ENCODE data around the gene CD28. TPM values are rescaled to one million over a fixed set of nuclear protein-coding genes. Genes with fewer than 3 reads are reported as not detected.

Gene CD28
- total and polyA plus RNA-seq, 2 donors from 2014 or later, result 0.37 to 4.7 TPM

- H3K9ac ChIP-seq (ENCODE audit: low read length in 3 of 3), result no peak overlapping the region
- H3K36me3 ChIP-seq (ENCODE audit: control insufficient read depth in 2 of 3, insufficient read depth in 3 of 3, low read length in 3 of 3), result no peaks in the 10 kb centered on the region
- no peaks in the 10 kb centered on the region for H3K27me3 ChIP-seq (ENCODE audit: control insufficient read depth, insufficient read depth, low read length)
- H3K4me3 ChIP-seq (ENCODE audit: low read length in 3 of 3), result no peak overlapping the region
- FAIRE-seq, result no peak
- TF ChIP-seq CTCF (IDR thresholded peaks at IDR 0.05; ENCODE audit: borderline replicate concordance, extremely low read depth, insufficient read depth), result no peak
- no peak overlapping the region for H3K27ac ChIP-seq (ENCODE audit: low read depth in 2 of 2, low read length in 2 of 2)
- H3K4me1 ChIP-seq (ENCODE audit: control insufficient read depth in 2 of 3, insufficient read depth in 2 of 3, low read depth in 1 of 3, low read length in 3 of 3), result no peaks in the 10 kb centered on the region
- intact Hi-C loops (cut with DNase I), result no loop called here
- no peak for DNase-seq
- no peaks in the 10 kb centered on the region for H3K9me3 ChIP-seq (ENCODE audit: control insufficient read depth in 2 of 3, insufficient read depth in 1 of 3, low read length in 3 of 3)
Observed at GRCh38 chr2:203748331-203749126, 42.1 kb downstream of the CD28 start.

- Histone ChIP-seq H3K4me1 (ENCODE audit: control insufficient read depth in 2 of 3, insufficient read depth in 2 of 3, low read depth in 1 of 3, low read length in 3 of 3) (no peaks in the 10 kb centered on the region), H3K9me3 (ENCODE audit: control insufficient read depth in 2 of 3, insufficient read depth in 1 of 3, low read length in 3 of 3) (no peaks in the 10 kb centered on the region), H3K27ac (ENCODE audit: low read depth in 2 of 2, low read length in 2 of 2) (no peak overlapping the region), H3K27me3 (ENCODE audit: control insufficient read depth, insufficient read depth, low read length) (no peaks in the 10 kb centered on the region), H3K4me3 (ENCODE audit: low read length in 3 of 3) (no peak overlapping the region), H3K9ac (ENCODE audit: low read length in 3 of 3) (no peak overlapping the region), H3K36me3 (ENCODE audit: control insufficient read depth in 2 of 3, insufficient read depth in 3 of 3, low read length in 3 of 3) (no peaks in the 10 kb centered on the region)
- TF ChIP-seq CTCF (IDR thresholded peaks at IDR 0.05; ENCODE audit: borderline replicate concordance, extremely low read depth, insufficient read depth), result no peak
- FAIRE-seq, result peak; percentile 13
- intact Hi-C loops (cut with DNase I), result no loop called here
- DNase-seq, result no peak
Observed at GRCh38 chr2:203750346-203751068, 44.1 kb downstream of the CD28 start.

GRCh38 chr2:203751685-203752271 lies 45.3 kb downstream of the CD28 start:
- intact Hi-C loops (cut with DNase I), result no loop called here

More at GRCh38 chr2:203751685-203752271, 45.3 kb downstream of the CD28 start:
- FAIRE-seq, result no peak
- Histone ChIP-seq H3K9ac (ENCODE audit: low read length in 3 of 3) (no peak overlapping the region), H3K27ac (ENCODE audit: low read depth in 2 of 2, low read length in 2 of 2) (no peak overlapping the region), H3K36me3 (ENCODE audit: control insufficient read depth in 2 of 3, insufficient read depth in 3 of 3, low read length in 3 of 3) (no peaks in the 10 kb centered on the region), H3K27me3 (ENCODE audit: control insufficient read depth, insufficient read depth, low read length) (no peaks in the 10 kb centered on the region), H3K9me3 (ENCODE audit: control insufficient read depth in 2 of 3, insufficient read depth in 1 of 3, low read length in 3 of 3) (peaks cover 0 to 9% (median 4%) of the 10 kb centered on the region in 3 donors), H3K4me3 (ENCODE audit: low read length in 3 of 3) (no peak overlapping the region), H3K4me1 (ENCODE audit: control insufficient read depth in 2 of 3, insufficient read depth in 2 of 3, low read depth in 1 of 3, low read length in 3 of 3) (no peaks in the 10 kb centered on the region)
- no peak for DNase-seq
- TF ChIP-seq CTCF (IDR thresholded peaks at IDR 0.05; ENCODE audit: borderline replicate concordance, extremely low read depth, insufficient read depth), result no peak

Data from kidney (tissue), 14 donors.